Head of caudate nucleus (tissue), 42 donors: ENCODE measurements around the gene SYTL5.
A peak's percentile ranks its signal among the peaks of the same experiment; 100 is the strongest.

Source experiments
- DNase-seq, 42 donors: peaks; one replicate each; pipeline versions ENCODE4 v3.0.0 to v3.0.0-alpha.2; 2020 to 2021; ENCODE audit warnings: mixed read lengths in 7 of 42
- intact Hi-C: fragments of 100-400 bp; cut with DNase I; formaldehyde crosslinking; loops from one replicate; pipeline ENCODE4 v1.15.0; 2022

Gene SYTL5

GRCh38 chrX:38117485-38117884 is 111.1 kb downstream of the SYTL5 start:
- DNase-seq, result peak in 2 of 42 donors; percentile 9 to 38
- intact Hi-C loops, result no loop called here

- no peak for DNase-seq
Observed at GRCh38 chrX:38124000-38124399, 117.6 kb downstream of the SYTL5 start.

GRCh38 chrX:38126179-38126578 is 119.8 kb downstream of the SYTL5 start:
- DNase-seq, result no peak
- intact Hi-C loops, result no loop called here

More at GRCh38 chrX:38124000-38124399, 117.6 kb downstream of the SYTL5 start:
- intact Hi-C loops, result no loop called here

GRCh38 chrX:38127961-38128360 is 121.6 kb downstream of the SYTL5 start:
- intact Hi-C loops, result no loop called here
- no peak for DNase-seq

- DNase-seq, result no peak
- intact Hi-C loops, result no loop called here
Observed at GRCh38 chrX:38129366-38129765, 123.0 kb downstream of the SYTL5 start.

- intact Hi-C loops, result no loop called here
- DNase-seq, result no peak
Observed at GRCh38 chrX:38138157-38138891, 132.0 kb downstream of the SYTL5 start.

- intact Hi-C loops, result no loop called here
- no peak for DNase-seq
Observed at GRCh38 chrX:38138900-38139299, 132.5 kb downstream of the SYTL5 start.

GRCh38 chrX:38142610-38143009 is 136.3 kb downstream of the SYTL5 start:
- intact Hi-C loops, result no loop called here
- no peak for DNase-seq

GRCh38 chrX:38149016-38149415 is 142.7 kb downstream of the SYTL5 start:
- intact Hi-C loops, result no loop called here
- no peak for DNase-seq

- intact Hi-C loops, result no loop called here
- DNase-seq, result no peak
Observed at GRCh38 chrX:38150993-38151392, 144.6 kb downstream of the SYTL5 start.

- intact Hi-C loops, result no loop called here
- no peak for DNase-seq
Observed at GRCh38 chrX:38151441-38151840, 145.1 kb downstream of the SYTL5 start.

GRCh38 chrX:38154340-38154739 is 148.0 kb downstream of the SYTL5 start:
- intact Hi-C loops, result no loop called here
- no peak for DNase-seq

- intact Hi-C loops, result no loop called here
- no peak for DNase-seq
Observed at GRCh38 chrX:38154818-38155217, 148.5 kb downstream of the SYTL5 start.

- intact Hi-C loops, result no loop called here
Observed at GRCh38 chrX:38156838-38157237, 150.5 kb downstream of the SYTL5 start.

GRCh38 chrX:38163193-38163592 is 156.8 kb downstream of the SYTL5 start:
- intact Hi-C loops, result no loop called here
- DNase-seq, result no peak

More at GRCh38 chrX:38156838-38157237, 150.5 kb downstream of the SYTL5 start:
- no peak for DNase-seq

- intact Hi-C loops, result no loop called here
- DNase-seq, result no peak
Observed at GRCh38 chrX:38165023-38165422, 158.7 kb downstream of the SYTL5 start.

GRCh38 chrX:38166478-38167083 is 160.2 kb downstream of the SYTL5 start:
- peak in 12 of 42 donors; percentile 2 to 56 (median 23) for DNase-seq
- intact Hi-C loops, result no loop called here

GRCh38 chrX:38170556-38170955 is 164.2 kb downstream of the SYTL5 start:
- DNase-seq, result no peak
- intact Hi-C loops, result loop anchor here (10.0 kb wide), 1 partner anchor 426 kb away; no protein-coding TSS in a partner anchor

- no peak for DNase-seq
- intact Hi-C loops, result loop anchor here (10.0 kb wide), 1 partner anchor 428 kb away; no protein-coding TSS in a partner anchor
Observed at GRCh38 chrX:38172596-38172995, 166.2 kb downstream of the SYTL5 start.

- intact Hi-C loops, result loop anchor here (10.0 kb wide), 1 partner anchor 430 kb away; no protein-coding TSS in a partner anchor
- peak in 34 of 42 donors; percentile 1 to 67 (median 30) for DNase-seq
Observed at GRCh38 chrX:38175139-38175538, 168.8 kb downstream of the SYTL5 start.

GRCh38 chrX:38178396-38178795 is 172.0 kb downstream of the SYTL5 start:
- DNase-seq, result no peak
- intact Hi-C loops, result loop anchor here (10.0 kb wide), 1 partner anchor 434 kb away; no protein-coding TSS in a partner anchor
